Nephron (organoid): Measurements from ENCODE around the gene PCBD2.

ENCODE experiments used
- H3K27ac Mint-ChIP-seq, 3 experiments: 2 replicates each; pipeline ENCODE4 v1.8.0; 2020; ENCODE audit warnings: mixed read lengths in 3 of 3, mild to moderate bottlenecking in 2 of 3, moderate library complexity in 1 of 3
- H3K27me3 Mint-ChIP-seq: 2 replicates; pipeline ENCODE4 v1.8.0; 2021; ENCODE audit warnings: low read depth, mild to moderate bottlenecking, moderate library complexity, mixed read lengths
- H3K36me3 Mint-ChIP-seq: 2 replicates; pipeline ENCODE4 v1.8.0; 2020; ENCODE audit warnings: low read depth, mixed read lengths
- H3K4me1 Mint-ChIP-seq: 2 replicates; pipeline ENCODE4 v1.8.0; 2020; ENCODE audit warnings: mixed read lengths
- H3K4me3 Mint-ChIP-seq, 3 experiments: 2 replicates each; pipeline ENCODE4 v1.8.0; 2020; ENCODE audit warnings: mild to moderate bottlenecking in 3 of 3, mixed read lengths in 3 of 3, moderate library complexity in 2 of 3
- H3K9me3 Mint-ChIP-seq: 2 replicates; pipeline ENCODE4 v1.8.0; 2020; ENCODE audit warnings: mixed read lengths
- CTCF ChIP-seq, 3 experiments: fragments of 200-600 bp; sonication (generic); IDR thresholded peaks; one replicate each; pipeline ENCODE4 v1.5.0; 2021; ENCODE audit warnings: antibody characterized with exemption in 3 of 3; ENCODE audit not compliant: unreplicated experiment in 3 of 3

Gene PCBD2

DNA sequence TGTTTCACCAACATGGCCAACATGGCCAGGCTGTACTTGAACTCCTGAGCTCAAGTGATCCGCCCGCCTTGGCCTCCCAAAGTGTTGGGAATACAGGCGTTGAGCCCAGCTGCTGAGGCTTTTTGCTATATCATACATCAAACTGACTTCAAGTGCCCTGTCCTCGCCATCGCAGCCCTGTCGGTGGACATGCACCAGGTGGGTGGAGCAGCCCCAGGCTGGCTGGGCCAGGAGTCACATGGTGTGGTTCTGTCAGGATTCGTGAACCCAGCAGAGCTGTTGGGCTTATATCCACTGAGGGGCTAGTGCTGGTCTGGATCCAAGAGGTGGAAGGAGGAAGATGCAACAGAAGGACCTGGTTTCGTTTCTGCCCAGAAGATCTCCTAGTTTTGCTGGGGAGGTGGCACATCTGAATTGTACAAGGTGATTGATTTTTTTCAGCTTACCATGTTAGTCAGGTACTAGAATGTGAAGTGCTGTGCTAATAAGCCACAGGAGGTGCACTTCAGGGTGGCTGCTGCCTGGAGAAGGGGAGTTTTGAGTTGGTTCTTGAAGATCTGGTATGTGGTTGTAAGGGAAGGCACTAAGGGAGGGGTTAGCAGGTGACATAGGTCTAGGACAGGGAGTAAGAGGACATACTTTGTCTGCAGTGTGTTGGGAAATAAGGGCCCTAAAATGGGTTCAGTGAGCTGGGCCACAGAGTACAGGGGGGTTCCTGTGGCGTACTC, 16.1 kb downstream of the PCBD2 start:
- H3K36me3 Mint-ChIP-seq: peaks cover 18% of the 10 kb centered on the region
- no peak overlapping the region for H3K27ac Mint-ChIP-seq
- no peaks in the 10 kb centered on the region for H3K9me3 Mint-ChIP-seq
- no peak overlapping the region for H3K4me3 Mint-ChIP-seq
- H3K4me1 Mint-ChIP-seq: no peaks in the 10 kb centered on the region
- TF ChIP-seq CTCF (IDR thresholded peaks at IDR 0.05; ENCODE audit: unreplicated experiment in 3 of 3): no peak
- no peaks in the 10 kb centered on the region for H3K27me3 Mint-ChIP-seq

DNA sequence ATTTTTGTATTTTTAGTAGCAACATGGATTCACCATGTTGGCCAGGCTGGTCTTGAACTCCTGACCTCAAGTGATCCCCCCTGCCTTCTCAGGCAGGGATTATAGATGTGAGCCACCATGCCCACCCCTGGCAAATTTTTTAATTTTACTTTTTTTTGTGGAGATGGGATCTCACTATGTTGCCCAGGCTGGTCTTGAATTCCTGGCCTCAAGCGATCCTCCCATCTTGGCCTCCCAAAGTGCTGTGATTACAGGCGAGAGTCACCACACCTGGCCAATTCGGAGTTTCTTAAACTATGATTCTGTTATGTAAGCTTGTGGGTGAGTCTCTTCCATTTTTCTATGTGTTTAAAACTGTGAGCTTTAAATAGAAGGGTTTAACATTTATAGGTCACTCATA, 27.6 kb downstream of the PCBD2 start:
- Mint-ChIP-seq H3K4me3 (no peak overlapping the region), H3K4me1 (peaks cover 17% of the 10 kb centered on the region), H3K27ac (no peak overlapping the region), H3K36me3 (peaks cover 9% of the 10 kb centered on the region), H3K27me3 (no peaks in the 10 kb centered on the region), H3K9me3 (no peaks in the 10 kb centered on the region)
- TF ChIP-seq CTCF (IDR thresholded peaks at IDR 0.05; ENCODE audit: unreplicated experiment in 3 of 3): no peak

GRCh38 chr5:134934202-134934601, 29.3 kb downstream of the PCBD2 start:
- no peaks in the 10 kb centered on the region for H3K27me3 Mint-ChIP-seq
- H3K4me3 Mint-ChIP-seq: no peak overlapping the region
- no peaks in the 10 kb centered on the region for H3K9me3 Mint-ChIP-seq
- no peak for TF ChIP-seq CTCF (IDR thresholded peaks at IDR 0.05; ENCODE audit: unreplicated experiment in 3 of 3)
- H3K36me3 Mint-ChIP-seq: peaks cover 11% of the 10 kb centered on the region
- peaks cover 17% of the 10 kb centered on the region for H3K4me1 Mint-ChIP-seq
- peak overlapping the region in 1 of 3 experiments; percentile 58 for H3K27ac Mint-ChIP-seq

- Mint-ChIP-seq H3K9me3 (no peaks in the 10 kb centered on the region), H3K27me3 (no peaks in the 10 kb centered on the region), H3K4me3 (no peak overlapping the region), H3K36me3 (peaks cover 12% of the 10 kb centered on the region), H3K27ac (peak overlapping the region; percentile 81 to 87 (median 82)), H3K4me1 (peaks cover 17% of the 10 kb centered on the region)
- TF ChIP-seq CTCF (IDR thresholded peaks at IDR 0.05; ENCODE audit: unreplicated experiment in 3 of 3): no peak
Measured at GRCh38 chr5:134935711-134936602, 31.0 kb downstream of the PCBD2 start.

DNA sequence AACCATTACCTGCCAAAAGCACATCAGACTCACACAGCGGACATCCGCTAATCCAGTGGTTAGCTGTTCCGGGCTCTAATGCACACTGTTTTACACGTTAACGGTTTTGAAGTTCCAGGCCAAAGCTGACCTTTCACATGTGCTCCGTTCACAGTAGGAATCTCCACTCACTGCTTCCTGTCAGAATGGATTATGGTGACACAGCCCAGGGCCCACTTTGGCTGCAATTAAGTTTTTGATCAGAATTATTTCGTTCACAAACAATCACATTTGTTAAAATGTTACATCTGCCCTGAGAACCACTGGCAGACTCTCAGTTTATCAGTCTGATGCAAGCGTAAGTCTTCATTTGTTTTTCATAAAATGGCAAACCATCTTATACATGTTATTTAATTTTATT, 32.6 kb downstream of the PCBD2 start:
- no peaks in the 10 kb centered on the region for H3K9me3 Mint-ChIP-seq
- peaks cover 12% of the 10 kb centered on the region for H3K36me3 Mint-ChIP-seq
- no peaks in the 10 kb centered on the region for H3K27me3 Mint-ChIP-seq
- no peak overlapping the region for H3K4me3 Mint-ChIP-seq
- no peak overlapping the region for H3K27ac Mint-ChIP-seq
- TF ChIP-seq CTCF (IDR thresholded peaks at IDR 0.05; ENCODE audit: unreplicated experiment in 3 of 3): no peak
- peaks cover 17% of the 10 kb centered on the region for H3K4me1 Mint-ChIP-seq
